AG10803 (cell line): Measurements from ENCODE around the gene KCNMA1.

Source experiments
- DNase-seq: peaks from one replicate; pipeline ENCODE4 v3.0.0; 2010; ENCODE audit warnings: low read depth
- H3K4me3 ChIP-seq: 2 replicates; pipeline ENCODE4 v1.5.1; 2011; ENCODE audit warnings: mild to moderate bottlenecking, low read length, control low read depth
- CTCF ChIP-seq: conservative IDR thresholded peaks from 2 replicates; pipeline ENCODE4 v1.5.1; 2011; ENCODE audit warnings: mild to moderate bottlenecking, low read length, control low read depth, inconsistent platforms

Gene KCNMA1

GRCh38 chr10:77332256-77332655 lies 305.4 kb downstream of the KCNMA1 start:
- DNase-seq = no peak
- no peak overlapping the region for H3K4me3 ChIP-seq
- no peak for TF ChIP-seq CTCF

- no peak overlapping the region for H3K4me3 ChIP-seq
- DNase-seq = peak; percentile 13
- no peak for TF ChIP-seq CTCF
Observed at GRCh38 chr10:77328272-77328816, 309.3 kb downstream of the KCNMA1 start.

GRCh38 chr10:77325233-77325537 lies 312.4 kb downstream of the KCNMA1 start:
- TF ChIP-seq CTCF = no peak
- DNase-seq = no peak

GRCh38 chr10:77321838-77322237 lies 315.8 kb downstream of the KCNMA1 start:
- peak; percentile 6 for DNase-seq
- TF ChIP-seq CTCF = no peak
- no peak overlapping the region for H3K4me3 ChIP-seq

More at GRCh38 chr10:77325233-77325537, 312.4 kb downstream of the KCNMA1 start:
- H3K4me3 ChIP-seq = no peak overlapping the region

- H3K4me3 ChIP-seq = no peak overlapping the region
- TF ChIP-seq CTCF = no peak
- peak; percentile 94 for DNase-seq
Observed at GRCh38 chr10:77320971-77321471, 316.6 kb downstream of the KCNMA1 start.

- DNase-seq = peak; percentile 39
- TF ChIP-seq CTCF = no peak
- no peak overlapping the region for H3K4me3 ChIP-seq
Observed at GRCh38 chr10:77319557-77319956, 318.1 kb downstream of the KCNMA1 start.

GRCh38 chr10:77318739-77319138 lies 318.9 kb downstream of the KCNMA1 start:
- H3K4me3 ChIP-seq = no peak overlapping the region
- TF ChIP-seq CTCF = no peak
- DNase-seq = no peak
